ENCODE measurements around the gene IL1RAP.

Gene IL1RAP

DNA sequence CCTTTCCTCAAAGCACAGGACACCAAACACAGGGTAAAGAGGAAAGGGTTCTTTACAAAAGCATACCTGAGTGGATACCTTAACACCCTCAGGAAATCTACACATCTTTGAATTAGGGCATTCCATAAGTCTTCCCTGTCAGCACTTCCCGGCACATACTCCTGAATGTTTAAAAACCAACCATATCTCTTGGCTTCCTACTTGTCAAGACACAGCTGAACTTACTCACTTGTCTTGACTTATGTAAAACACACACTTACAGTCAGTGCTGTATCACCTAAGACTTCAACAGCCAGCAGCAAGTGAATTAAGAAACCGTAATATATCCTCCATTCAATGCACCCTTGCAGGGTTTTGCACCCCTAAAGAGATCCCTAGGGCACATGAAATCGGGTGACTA, 17.5 kb downstream of the IL1RAP start:
- no peak for DNase-seq
- Histone ChIP-seq H3K4me1 (ENCODE audit: control insufficient read depth, low read depth, low read length) (peaks cover 7% of the 10 kb centered on the region), H3K79me2 (ENCODE audit: control insufficient read depth, insufficient read depth, low read length) (no peaks in the 10 kb centered on the region), H3K23ac (ENCODE audit: low read length) (no peak overlapping the region), H3K36me3 (ENCODE audit: control insufficient read depth, insufficient read depth, low read length) (no peaks in the 10 kb centered on the region), H3K9ac (ENCODE audit: low read length) (no peak overlapping the region), H3K4me2 (ENCODE audit: low read length) (no peak overlapping the region), H3K4ac (ENCODE audit: low read depth, low read length) (no peak overlapping the region), H3K18ac (ENCODE audit: low read length) (no peak overlapping the region), H2AK5ac (ENCODE audit: low read length) (no peak overlapping the region), H4K5ac (ENCODE audit: low read length) (no peak overlapping the region), H2BK5ac (ENCODE audit: low read length) (no peak overlapping the region), H3K79me1 (ENCODE audit: low read length) (no peaks in the 10 kb centered on the region), H3K4me3 (ENCODE audit: low read length) (no peak overlapping the region), H2BK15ac (replicated peaks; ENCODE audit: low read depth) (no peak overlapping the region), H2BK120ac (ENCODE audit: low read depth, low read length) (no peak overlapping the region), H3K27ac (ENCODE audit: low read depth, low read length) (no peak overlapping the region), H3K27me3 (ENCODE audit: insufficient read depth, low read length, poor library complexity) (no peaks in the 10 kb centered on the region), H3K56ac (ENCODE audit: low read length) (no peak overlapping the region), H4K8ac (ENCODE audit: low read depth, low read length) (no peak overlapping the region)
- no CpG with 5 or more reads among the region's 3 CpGs for WGBS (ENCODE audit: extremely low coverage, insufficient coverage, low lambda C conversion rate)

DNA sequence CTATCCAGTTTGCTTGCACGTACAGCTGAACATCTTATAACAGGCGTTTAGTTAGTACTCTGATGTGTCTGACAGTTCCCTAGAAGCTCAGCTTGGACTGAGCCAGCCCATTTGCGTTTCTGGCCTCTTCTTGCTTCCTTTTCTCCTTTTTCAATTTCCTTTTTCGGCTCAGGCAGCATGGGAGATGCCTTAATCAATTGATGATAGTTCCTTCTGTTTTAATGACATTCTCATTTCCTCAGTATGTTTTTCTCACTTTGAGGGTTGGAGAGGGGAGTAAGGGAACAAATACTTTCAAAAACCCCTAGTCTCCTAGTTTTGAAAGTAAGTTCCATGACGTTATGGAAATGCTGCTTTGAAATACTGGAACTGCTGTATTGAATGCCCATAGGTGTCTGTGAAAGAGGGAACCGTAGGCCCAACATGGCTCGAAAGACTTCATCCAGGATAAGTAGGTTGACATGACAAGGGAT, 18.9 kb downstream of the IL1RAP start:
- no peak overlapping the region for H3K4me3 ChIP-seq (ENCODE audit: low read length)
- H3K27ac ChIP-seq (ENCODE audit: low read depth, low read length), result no peak overlapping the region
- no CpG with 5 or more reads among the region's 7 CpGs for WGBS (ENCODE audit: extremely low coverage, insufficient coverage, low lambda C conversion rate)

DNA sequence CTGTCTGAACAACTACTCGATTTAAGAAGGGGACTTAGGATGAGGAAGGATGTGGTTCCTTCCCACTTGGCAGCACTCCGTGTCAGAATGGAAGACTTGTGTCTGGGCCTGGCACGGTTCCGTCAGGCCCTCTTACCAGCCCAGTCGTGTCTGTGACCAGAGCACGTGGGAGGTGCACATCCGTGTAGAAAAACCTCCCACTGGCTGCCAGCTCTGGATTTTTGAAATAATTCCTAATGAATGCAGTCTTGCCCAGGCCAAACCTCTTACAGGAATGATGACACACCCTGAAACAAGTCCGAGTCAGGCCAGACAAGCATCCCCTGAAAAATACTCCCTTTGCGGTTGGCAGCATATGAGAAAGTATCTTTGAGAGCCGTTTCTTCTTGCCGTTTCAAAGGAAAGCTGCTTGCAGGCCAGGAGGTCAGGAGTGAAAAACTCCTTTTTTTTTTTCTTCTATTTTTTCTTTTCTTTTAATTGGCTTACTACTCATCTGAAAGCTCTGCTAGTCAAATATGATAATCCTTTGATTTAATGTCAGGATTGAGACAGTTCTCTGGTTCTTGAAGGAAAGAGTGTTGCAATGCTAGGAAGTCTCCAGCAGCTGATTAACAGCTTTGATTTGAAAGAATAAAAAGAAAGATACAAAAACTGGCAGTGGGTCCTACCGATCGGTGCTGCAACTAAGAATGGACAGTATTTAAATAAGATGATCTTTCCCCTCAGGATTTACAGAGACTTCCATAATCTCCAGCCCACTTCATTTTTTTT, 19.8 kb downstream of the IL1RAP start:
- H2AK5ac ChIP-seq (ENCODE audit: low read length), result no peak overlapping the region
- H4K8ac ChIP-seq (ENCODE audit: low read depth, low read length), result no peak overlapping the region
- H3K27me3 ChIP-seq (ENCODE audit: insufficient read depth, low read length, poor library complexity), result no peaks in the 10 kb centered on the region
- H3K27ac ChIP-seq (ENCODE audit: low read depth, low read length), result no peak overlapping the region
- no peaks in the 10 kb centered on the region for H3K79me1 ChIP-seq (ENCODE audit: low read length)
- H4K5ac ChIP-seq (ENCODE audit: low read length), result no peak overlapping the region
- no peak overlapping the region for H2BK5ac ChIP-seq (ENCODE audit: low read length)
- no peak overlapping the region for H3K56ac ChIP-seq (ENCODE audit: low read length)
- H2BK120ac ChIP-seq (ENCODE audit: low read depth, low read length), result no peak overlapping the region
- no peak overlapping the region for H3K4me2 ChIP-seq (ENCODE audit: low read length)
- no CpG with 5 or more reads among the region's 13 CpGs for WGBS (ENCODE audit: extremely low coverage, insufficient coverage, low lambda C conversion rate)
- H3K23ac ChIP-seq (ENCODE audit: low read length), result no peak overlapping the region
- no peak for DNase-seq
- H3K4me1 ChIP-seq (ENCODE audit: control insufficient read depth, low read depth, low read length), result no peaks in the 10 kb centered on the region
- H2BK15ac ChIP-seq (replicated peaks; ENCODE audit: low read depth), result no peak overlapping the region
- no peaks in the 10 kb centered on the region for H3K79me2 ChIP-seq (ENCODE audit: control insufficient read depth, insufficient read depth, low read length)
- H3K4ac ChIP-seq (ENCODE audit: low read depth, low read length), result no peak overlapping the region
- no peak overlapping the region for H3K18ac ChIP-seq (ENCODE audit: low read length)
- H3K9ac ChIP-seq (ENCODE audit: low read length), result no peak overlapping the region
- H3K36me3 ChIP-seq (ENCODE audit: control insufficient read depth, insufficient read depth, low read length), result no peaks in the 10 kb centered on the region
- H3K4me3 ChIP-seq (ENCODE audit: low read length), result no peak overlapping the region

More for the DNA sequence above, 18.9 kb downstream of the IL1RAP start:
- no peak for DNase-seq
- H3K79me1 ChIP-seq (ENCODE audit: low read length), result no peaks in the 10 kb centered on the region
- no peak overlapping the region for H3K56ac ChIP-seq (ENCODE audit: low read length)
- H2AK5ac ChIP-seq (ENCODE audit: low read length), result no peak overlapping the region
- H3K4me1 ChIP-seq (ENCODE audit: control insufficient read depth, low read depth, low read length), result no peaks in the 10 kb centered on the region
- no peak overlapping the region for H3K9ac ChIP-seq (ENCODE audit: low read length)
- H3K4ac ChIP-seq (ENCODE audit: low read depth, low read length), result no peak overlapping the region
- H3K4me2 ChIP-seq (ENCODE audit: low read length), result no peak overlapping the region
- no peak overlapping the region for H2BK120ac ChIP-seq (ENCODE audit: low read depth, low read length)
- H4K8ac ChIP-seq (ENCODE audit: low read depth, low read length), result no peak overlapping the region
- no peak overlapping the region for H2BK5ac ChIP-seq (ENCODE audit: low read length)
- H3K18ac ChIP-seq (ENCODE audit: low read length), result no peak overlapping the region
- no peak overlapping the region for H4K5ac ChIP-seq (ENCODE audit: low read length)
- H3K36me3 ChIP-seq (ENCODE audit: control insufficient read depth, insufficient read depth, low read length), result no peaks in the 10 kb centered on the region
- no peak overlapping the region for H2BK15ac ChIP-seq (replicated peaks; ENCODE audit: low read depth)
- no peaks in the 10 kb centered on the region for H3K79me2 ChIP-seq (ENCODE audit: control insufficient read depth, insufficient read depth, low read length)
- H3K27me3 ChIP-seq (ENCODE audit: insufficient read depth, low read length, poor library complexity), result no peaks in the 10 kb centered on the region
- H3K23ac ChIP-seq (ENCODE audit: low read length), result no peak overlapping the region

DNA sequence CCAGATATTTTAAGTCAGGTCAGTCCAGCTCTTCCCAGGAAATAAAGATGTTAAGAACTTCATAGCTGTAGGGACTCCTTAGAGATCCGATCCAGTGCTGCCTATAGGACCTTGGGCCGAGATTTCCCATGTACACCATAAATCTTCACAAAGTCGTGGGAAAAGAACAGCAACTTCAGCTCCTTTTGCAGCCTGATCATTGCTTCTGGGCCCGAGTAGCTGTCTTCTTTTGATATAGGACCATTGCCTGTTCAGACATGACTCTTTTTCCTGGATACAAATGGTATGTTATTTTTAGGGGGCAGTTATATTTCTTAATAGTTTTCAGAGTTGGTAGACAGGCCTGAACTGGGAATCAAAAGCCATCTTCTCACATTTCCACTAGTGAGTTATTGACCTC, 20.5 kb downstream of the IL1RAP start:
- Histone ChIP-seq H3K18ac (ENCODE audit: low read length) (no peak overlapping the region), H2BK15ac (replicated peaks; ENCODE audit: low read depth) (no peak overlapping the region), H3K4ac (ENCODE audit: low read depth, low read length) (no peak overlapping the region), H3K4me1 (ENCODE audit: control insufficient read depth, low read depth, low read length) (no peaks in the 10 kb centered on the region), H3K36me3 (ENCODE audit: control insufficient read depth, insufficient read depth, low read length) (no peaks in the 10 kb centered on the region), H3K79me2 (ENCODE audit: control insufficient read depth, insufficient read depth, low read length) (no peaks in the 10 kb centered on the region), H3K9ac (ENCODE audit: low read length) (no peak overlapping the region), H2BK120ac (ENCODE audit: low read depth, low read length) (no peak overlapping the region), H4K8ac (ENCODE audit: low read depth, low read length) (no peak overlapping the region), H2AK5ac (ENCODE audit: low read length) (no peak overlapping the region), H3K4me2 (ENCODE audit: low read length) (no peak overlapping the region), H3K56ac (ENCODE audit: low read length) (no peak overlapping the region), H4K5ac (ENCODE audit: low read length) (no peak overlapping the region), H3K27ac (ENCODE audit: low read depth, low read length) (no peak overlapping the region), H2BK5ac (ENCODE audit: low read length) (no peak overlapping the region), H3K4me3 (ENCODE audit: low read length) (no peak overlapping the region), H3K79me1 (ENCODE audit: low read length) (no peaks in the 10 kb centered on the region), H3K23ac (ENCODE audit: low read length) (no peak overlapping the region), H3K27me3 (ENCODE audit: insufficient read depth, low read length, poor library complexity) (no peaks in the 10 kb centered on the region)
- no peak for DNase-seq
- WGBS (ENCODE audit: extremely low coverage, insufficient coverage, low lambda C conversion rate), result no CpG with 5 or more reads among the region's 4 CpGs

DNA sequence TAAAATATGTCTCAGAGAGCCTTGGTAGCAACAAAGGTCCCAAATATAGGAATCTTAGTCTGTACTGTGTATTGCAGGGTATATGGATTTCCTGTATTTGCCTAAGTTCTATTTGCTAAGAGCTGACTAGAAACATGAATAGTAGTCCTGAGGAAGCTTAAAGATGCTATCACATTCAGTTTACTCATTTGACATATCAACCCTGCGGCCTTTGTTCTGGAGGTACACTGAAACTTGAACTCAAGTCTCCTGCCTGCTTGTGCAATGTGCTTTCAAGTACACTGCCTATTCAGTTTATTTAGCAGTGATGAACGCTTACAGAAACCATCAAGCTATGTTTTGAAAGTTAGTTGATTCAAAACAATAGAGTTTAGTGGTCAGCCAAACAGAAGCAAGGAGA, 21.1 kb downstream of the IL1RAP start:
- no peak overlapping the region for H3K27ac ChIP-seq (ENCODE audit: low read depth, low read length)
- no peak overlapping the region for H2BK5ac ChIP-seq (ENCODE audit: low read length)
- no peaks in the 10 kb centered on the region for H3K36me3 ChIP-seq (ENCODE audit: control insufficient read depth, insufficient read depth, low read length)
- no peak for DNase-seq
- H3K79me2 ChIP-seq (ENCODE audit: control insufficient read depth, insufficient read depth, low read length), result no peaks in the 10 kb centered on the region
- no peak overlapping the region for H3K18ac ChIP-seq (ENCODE audit: low read length)
- no peak overlapping the region for H2BK120ac ChIP-seq (ENCODE audit: low read depth, low read length)
- no peaks in the 10 kb centered on the region for H3K79me1 ChIP-seq (ENCODE audit: low read length)
- H2AK5ac ChIP-seq (ENCODE audit: low read length), result no peak overlapping the region
- no peak overlapping the region for H4K8ac ChIP-seq (ENCODE audit: low read depth, low read length)
- H3K56ac ChIP-seq (ENCODE audit: low read length), result no peak overlapping the region
- no peak overlapping the region for H3K4ac ChIP-seq (ENCODE audit: low read depth, low read length)
- H4K5ac ChIP-seq (ENCODE audit: low read length), result no peak overlapping the region
- H3K4me2 ChIP-seq (ENCODE audit: low read length), result no peak overlapping the region
- WGBS (ENCODE audit: extremely low coverage, insufficient coverage, low lambda C conversion rate), result no CpG with 5 or more reads among the region's 2 CpGs
- no peak overlapping the region for H3K23ac ChIP-seq (ENCODE audit: low read length)
- no peak overlapping the region for H3K9ac ChIP-seq (ENCODE audit: low read length)
- H2BK15ac ChIP-seq (replicated peaks; ENCODE audit: low read depth), result no peak overlapping the region
- no peaks in the 10 kb centered on the region for H3K4me1 ChIP-seq (ENCODE audit: control insufficient read depth, low read depth, low read length)
- no peak overlapping the region for H3K4me3 ChIP-seq (ENCODE audit: low read length)
- H3K27me3 ChIP-seq (ENCODE audit: insufficient read depth, low read length, poor library complexity), result no peaks in the 10 kb centered on the region

DNA sequence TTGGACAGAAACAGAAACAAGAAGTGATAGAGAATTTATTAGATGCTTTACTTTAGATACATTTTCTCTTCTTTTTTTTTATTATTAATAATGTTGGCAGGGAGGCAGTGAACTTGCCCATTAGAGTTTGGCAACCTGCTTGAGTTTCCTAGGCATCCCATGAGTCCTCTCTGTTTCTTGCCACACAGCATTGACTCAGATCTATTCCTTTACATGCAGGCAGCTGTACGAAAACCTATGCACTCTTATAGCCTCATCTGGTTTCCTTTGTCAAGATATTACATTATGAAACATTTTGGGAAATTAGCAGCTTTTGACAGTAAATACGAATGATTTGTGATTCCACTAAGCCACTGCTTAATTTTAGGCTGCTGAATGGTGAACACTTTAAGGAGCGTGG, 23.3 kb downstream of the IL1RAP start:
- Histone ChIP-seq H3K4me2 (ENCODE audit: low read length) (no peak overlapping the region), H3K4ac (ENCODE audit: low read depth, low read length) (no peak overlapping the region), H2BK5ac (ENCODE audit: low read length) (no peak overlapping the region), H4K8ac (ENCODE audit: low read depth, low read length) (no peak overlapping the region), H3K23ac (ENCODE audit: low read length) (no peak overlapping the region), H3K56ac (ENCODE audit: low read length) (no peak overlapping the region), H4K5ac (ENCODE audit: low read length) (no peak overlapping the region), H2AK5ac (ENCODE audit: low read length) (no peak overlapping the region), H3K4me3 (ENCODE audit: low read length) (no peak overlapping the region), H3K27me3 (ENCODE audit: insufficient read depth, low read length, poor library complexity) (no peaks in the 10 kb centered on the region), H3K79me1 (ENCODE audit: low read length) (no peaks in the 10 kb centered on the region), H3K36me3 (ENCODE audit: control insufficient read depth, insufficient read depth, low read length) (no peaks in the 10 kb centered on the region), H3K79me2 (ENCODE audit: control insufficient read depth, insufficient read depth, low read length) (no peaks in the 10 kb centered on the region), H3K18ac (ENCODE audit: low read length) (no peak overlapping the region), H2BK120ac (ENCODE audit: low read depth, low read length) (no peak overlapping the region), H3K4me1 (ENCODE audit: control insufficient read depth, low read depth, low read length) (no peaks in the 10 kb centered on the region), H3K27ac (ENCODE audit: low read depth, low read length) (no peak overlapping the region), H2BK15ac (replicated peaks; ENCODE audit: low read depth) (no peak overlapping the region), H3K9ac (ENCODE audit: low read length) (no peak overlapping the region)
- WGBS (ENCODE audit: extremely low coverage, insufficient coverage, low lambda C conversion rate), result no CpG with 5 or more reads among the region's 3 CpGs
- DNase-seq, result no peak

Data from mesendoderm (in vitro differentiated cells).